Esophagus squamous epithelium (tissue), 4 donors: ENCODE data around the gene DUSP8.
"Not testable (repeated sequence)": the region's sequence is repeated elsewhere in the genome, so short reads cannot be mapped to it uniquely, and the experiment has no call there.

Experiments used
- POLR2A ChIP-seq, 4 donors: fragments of 450-650 bp; IDR thresholded peaks; one replicate each; pipeline ENCODE4 v1.6.1; 2017; ENCODE audit warnings: antibody characterized with exemption in 4 of 4, mild to moderate bottlenecking in 4 of 4, moderate library complexity in 3 of 4
- TF ChIP-seq, protein P1 (sequence below), 6 experiments: fragments of 450-650 bp in 4 of 6; fragments of 200-600 bp in 2 of 6; sonication (generic) in 2 of 6; IDR thresholded peaks; one replicate each; pipeline ENCODE4 v1.5.1; 2016 to 2019; ENCODE audit warnings: antibody characterized with exemption in 6 of 6, mild to moderate bottlenecking in 4 of 6, moderate library complexity in 4 of 6

DNA sequence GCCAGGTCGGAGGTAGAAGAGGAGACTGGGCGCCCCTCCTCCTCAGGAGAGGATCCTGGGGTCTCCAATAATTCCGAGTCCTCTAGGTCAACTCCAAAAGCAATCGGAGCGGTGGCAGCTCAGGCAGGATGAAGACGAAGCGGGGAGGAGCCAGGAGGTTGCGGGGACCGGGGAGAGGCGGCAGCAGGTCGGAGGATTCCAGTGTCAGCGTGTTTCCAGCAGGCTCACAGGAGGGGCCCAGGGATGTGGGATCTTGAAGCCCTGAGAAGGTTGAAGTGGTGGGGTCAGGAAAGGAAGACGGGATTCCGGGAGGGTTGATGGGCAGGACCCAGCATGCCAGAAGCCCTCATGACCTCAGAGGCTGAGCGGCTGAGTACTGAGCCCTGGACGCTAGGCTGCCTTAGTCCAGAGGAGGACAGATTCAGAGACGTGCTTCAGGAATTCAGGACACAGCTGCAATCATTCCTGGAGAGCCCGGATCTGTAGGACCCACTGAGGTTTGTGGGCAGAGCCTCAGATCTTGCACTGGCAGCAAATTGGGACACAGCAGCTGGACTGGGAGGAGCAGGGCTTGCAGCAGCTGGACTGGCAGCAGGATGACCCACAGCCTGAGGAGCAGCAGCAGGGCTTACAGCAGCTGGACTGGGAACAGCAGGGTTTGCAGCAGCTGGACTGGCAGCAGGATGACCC lies 35.2 kb upstream of the DUSP8 start:
- TF ChIP-seq, protein P1, sequence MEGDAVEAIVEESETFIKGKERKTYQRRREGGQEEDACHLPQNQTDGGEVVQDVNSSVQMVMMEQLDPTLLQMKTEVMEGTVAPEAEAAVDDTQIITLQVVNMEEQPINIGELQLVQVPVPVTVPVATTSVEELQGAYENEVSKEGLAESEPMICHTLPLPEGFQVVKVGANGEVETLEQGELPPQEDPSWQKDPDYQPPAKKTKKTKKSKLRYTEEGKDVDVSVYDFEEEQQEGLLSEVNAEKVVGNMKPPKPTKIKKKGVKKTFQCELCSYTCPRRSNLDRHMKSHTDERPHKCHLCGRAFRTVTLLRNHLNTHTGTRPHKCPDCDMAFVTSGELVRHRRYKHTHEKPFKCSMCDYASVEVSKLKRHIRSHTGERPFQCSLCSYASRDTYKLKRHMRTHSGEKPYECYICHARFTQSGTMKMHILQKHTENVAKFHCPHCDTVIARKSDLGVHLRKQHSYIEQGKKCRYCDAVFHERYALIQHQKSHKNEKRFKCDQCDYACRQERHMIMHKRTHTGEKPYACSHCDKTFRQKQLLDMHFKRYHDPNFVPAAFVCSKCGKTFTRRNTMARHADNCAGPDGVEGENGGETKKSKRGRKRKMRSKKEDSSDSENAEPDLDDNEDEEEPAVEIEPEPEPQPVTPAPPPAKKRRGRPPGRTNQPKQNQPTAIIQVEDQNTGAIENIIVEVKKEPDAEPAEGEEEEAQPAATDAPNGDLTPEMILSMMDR (IDR thresholded peaks at IDR 0.05), result not testable (repeated sequence)
- TF ChIP-seq POLR2A (IDR thresholded peaks at IDR 0.05), result not testable (repeated sequence)
